ENCODE data around the gene KLK7.

The KLK7 gene

DNA sequence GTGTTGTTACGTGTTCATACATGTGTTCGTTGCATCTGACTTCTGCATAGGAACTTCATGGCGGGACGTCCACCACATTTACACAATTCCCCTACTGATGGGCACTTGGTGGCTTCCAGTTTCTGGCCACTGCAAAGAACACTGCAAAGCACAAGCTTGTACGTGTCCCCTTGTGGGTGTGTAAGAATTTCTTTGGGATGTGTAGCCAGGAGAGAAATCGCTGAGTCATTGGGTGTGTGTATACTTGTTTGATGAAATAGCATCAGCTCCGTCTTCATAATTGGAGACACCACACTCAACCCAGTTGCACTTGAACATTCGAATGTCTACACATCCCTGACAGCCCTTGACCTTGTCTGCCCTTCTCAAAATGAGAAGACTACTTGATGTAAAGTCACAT, 50.1 kb downstream of the KLK7 start:
- Histone ChIP-seq H3K9ac (ENCODE audit: low read length) (no peak overlapping the region), H3K4me1 (ENCODE audit: control insufficient read depth, insufficient read depth, low read length) (no peaks in the 10 kb centered on the region), H3K27ac (ENCODE audit: low read depth, low read length) (no peak overlapping the region), H3K27me3 (ENCODE audit: control insufficient read depth, insufficient read depth, low read length) (peaks cover 2% of the 10 kb centered on the region), H3K4me3 (ENCODE audit: low read length) (no peak overlapping the region), H3K36me3 (ENCODE audit: control insufficient read depth, insufficient read depth, low read length) (no peaks in the 10 kb centered on the region)

DNA sequence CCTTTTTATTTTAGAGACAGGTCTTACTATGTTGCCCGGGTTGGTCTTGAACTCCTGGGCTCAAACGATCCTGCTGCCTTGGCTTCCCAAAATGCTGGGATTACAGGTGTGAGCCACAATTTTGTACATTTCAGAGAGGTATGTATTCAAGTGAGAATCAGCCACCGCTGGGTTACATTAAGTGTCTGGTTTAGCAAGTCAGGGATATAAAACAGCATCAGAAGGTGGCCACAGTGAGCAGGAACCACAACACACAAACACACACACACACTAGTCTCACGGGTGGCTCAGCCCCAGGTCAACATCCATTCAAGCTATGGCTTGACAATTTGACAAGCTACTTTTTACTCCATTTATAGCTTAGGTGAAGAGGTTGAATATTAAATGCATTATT, 51.0 kb downstream of the KLK7 start:
- no peak overlapping the region for H3K27ac ChIP-seq (ENCODE audit: low read depth, low read length)
- H3K4me1 ChIP-seq (ENCODE audit: control insufficient read depth, insufficient read depth, low read length) = no peaks in the 10 kb centered on the region
- H3K4me3 ChIP-seq (ENCODE audit: low read length) = no peak overlapping the region
- H3K36me3 ChIP-seq (ENCODE audit: control insufficient read depth, insufficient read depth, low read length) = no peaks in the 10 kb centered on the region
- no peak overlapping the region for H3K9ac ChIP-seq (ENCODE audit: low read length)
- H3K27me3 ChIP-seq (ENCODE audit: control insufficient read depth, insufficient read depth, low read length) = peaks cover 6% of the 10 kb centered on the region

DNA sequence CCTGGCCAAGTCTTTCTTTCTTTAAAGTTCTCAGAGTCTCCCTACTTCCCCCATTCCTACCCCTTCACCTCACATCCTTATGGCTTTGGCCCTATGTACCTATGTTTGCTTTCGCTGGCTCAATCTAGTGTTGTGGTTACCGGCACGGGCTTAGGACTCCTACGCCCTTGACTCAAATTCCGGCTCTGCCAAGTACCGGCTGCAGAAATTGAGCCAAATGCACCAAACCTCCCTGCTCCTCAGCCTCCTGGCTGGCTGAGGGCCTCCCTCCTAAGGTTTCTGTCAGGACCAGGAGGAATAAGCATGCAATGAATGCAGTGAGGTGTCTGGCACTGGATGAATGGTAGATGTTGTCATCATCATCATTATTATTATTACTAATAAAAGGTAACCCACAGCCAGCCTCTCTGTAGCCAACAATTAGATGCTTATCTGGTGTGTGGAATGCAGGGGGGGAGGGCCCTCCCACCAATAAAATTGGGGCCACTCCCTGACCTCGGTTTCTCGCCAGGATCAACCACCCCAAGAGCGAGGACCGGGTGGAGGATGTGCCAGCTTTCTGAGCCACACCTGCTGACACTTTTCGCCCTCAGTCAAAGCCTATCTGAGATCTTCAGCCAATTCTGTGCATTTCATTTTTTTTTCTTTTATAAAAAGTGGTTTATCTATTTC, 51.6 kb downstream of the KLK7 start:
- no peak overlapping the region for H3K4me3 ChIP-seq (ENCODE audit: low read length)
- H3K4me1 ChIP-seq (ENCODE audit: control insufficient read depth, insufficient read depth, low read length) = no peaks in the 10 kb centered on the region
- no peak overlapping the region for H3K9ac ChIP-seq (ENCODE audit: low read length)
- no peaks in the 10 kb centered on the region for H3K36me3 ChIP-seq (ENCODE audit: control insufficient read depth, insufficient read depth, low read length)
- H3K27ac ChIP-seq (ENCODE audit: low read depth, low read length) = no peak overlapping the region
- H3K27me3 ChIP-seq (ENCODE audit: control insufficient read depth, insufficient read depth, low read length) = peaks cover 8% of the 10 kb centered on the region

DNA sequence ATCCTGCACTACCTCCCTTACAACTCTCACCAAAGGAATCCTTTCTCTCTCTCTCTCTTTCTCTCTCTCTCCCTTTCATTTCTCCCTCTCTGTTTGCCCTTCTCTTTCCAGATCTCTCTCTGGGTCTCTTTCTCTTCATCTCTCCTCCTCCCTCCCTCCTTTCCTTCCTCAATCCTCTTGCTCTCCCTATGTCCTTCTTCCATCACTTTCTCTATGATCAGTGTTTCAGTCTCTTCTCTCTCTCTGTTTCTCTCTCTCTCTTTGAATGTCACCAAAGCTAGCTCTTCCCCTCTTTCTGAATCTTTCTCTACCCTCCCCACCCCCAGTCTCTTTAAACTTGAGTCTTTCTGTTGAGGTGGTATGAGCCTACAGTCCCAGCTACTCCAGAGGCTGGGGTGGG, 52.7 kb downstream of the KLK7 start:
- H3K27me3 ChIP-seq (ENCODE audit: control insufficient read depth, insufficient read depth, low read length) = peaks cover 8% of the 10 kb centered on the region
- H3K36me3 ChIP-seq (ENCODE audit: control insufficient read depth, insufficient read depth, low read length) = no peaks in the 10 kb centered on the region

DNA sequence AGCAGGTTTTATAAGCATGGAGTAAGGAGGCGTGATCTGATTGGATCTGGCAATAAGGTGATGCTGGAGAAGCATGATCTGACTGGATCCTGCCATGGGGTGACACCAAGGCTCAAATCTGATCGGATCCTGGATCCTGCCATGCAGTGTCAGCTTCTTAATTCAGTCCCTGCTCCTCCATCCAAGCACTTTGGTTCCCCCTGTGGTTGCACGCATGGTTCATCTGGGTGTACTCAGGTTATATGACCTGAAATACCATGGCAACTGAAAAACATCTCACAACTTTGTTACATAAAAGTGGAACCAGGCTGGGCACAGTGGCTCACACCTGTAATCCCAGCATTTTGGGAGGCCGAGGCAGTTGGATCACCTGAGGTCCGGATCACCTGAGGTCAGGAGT, 54.9 kb downstream of the KLK7 start:
- H3K27ac ChIP-seq (ENCODE audit: low read depth, low read length) = no peak overlapping the region
- no peak overlapping the region for H3K9ac ChIP-seq (ENCODE audit: low read length)
- peaks cover 8% of the 10 kb centered on the region for H3K27me3 ChIP-seq (ENCODE audit: control insufficient read depth, insufficient read depth, low read length)
- no peaks in the 10 kb centered on the region for H3K36me3 ChIP-seq (ENCODE audit: control insufficient read depth, insufficient read depth, low read length)
- no peaks in the 10 kb centered on the region for H3K4me1 ChIP-seq (ENCODE audit: control insufficient read depth, insufficient read depth, low read length)
- no peak overlapping the region for H3K4me3 ChIP-seq (ENCODE audit: low read length)

More for the DNA sequence above, 52.7 kb downstream of the KLK7 start:
- Histone ChIP-seq H3K27ac (ENCODE audit: low read depth, low read length) (no peak overlapping the region), H3K9ac (ENCODE audit: low read length) (no peak overlapping the region), H3K4me1 (ENCODE audit: control insufficient read depth, insufficient read depth, low read length) (no peaks in the 10 kb centered on the region), H3K4me3 (ENCODE audit: low read length) (no peak overlapping the region)

All from rectal smooth muscle tissue (tissue), 1 donor.